ENCODE results near the gene THBD. TPM values are rescaled to one million over a fixed set of nuclear protein-coding genes. Genes with fewer than 3 reads are reported as not detected.

The THBD gene
- total and polyA plus RNA-seq, 2 experiments from 2014 or later, result 0.10 to 0.97 TPM

DNA sequence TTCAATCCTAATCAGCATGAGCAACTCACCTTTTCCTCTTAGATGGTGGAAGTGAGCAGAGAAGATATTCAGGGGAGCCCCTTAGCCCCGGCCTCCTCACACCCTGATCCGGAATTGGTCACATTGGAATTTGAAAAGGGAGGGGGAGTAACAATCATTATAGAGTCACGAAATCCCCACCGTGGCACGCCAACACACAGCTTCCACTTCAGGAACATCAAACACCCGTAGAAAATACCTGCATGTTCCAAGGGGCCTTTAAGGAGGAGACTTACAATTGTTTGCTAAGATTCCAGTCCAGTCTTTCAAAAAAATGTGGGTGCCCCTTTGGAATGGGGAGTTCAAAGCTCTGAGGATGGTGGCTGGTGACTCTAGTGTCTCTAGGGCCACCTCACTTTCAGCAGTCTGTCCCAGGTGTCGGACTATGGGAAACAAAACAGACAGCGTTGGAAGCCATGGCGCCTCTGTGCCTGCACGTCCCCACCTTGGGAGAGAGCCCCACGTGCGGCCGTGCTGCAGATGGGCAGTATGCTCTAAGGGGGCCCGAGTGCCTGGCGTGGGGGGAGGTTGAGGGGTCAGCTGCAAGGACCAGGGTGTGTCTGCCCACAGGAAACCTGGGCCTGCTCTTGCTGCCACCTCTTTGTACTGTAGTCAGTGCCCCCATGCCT is 34.2 kb upstream of the THBD start:
- H3K9me3 Mint-ChIP-seq, result no peaks in the 10 kb centered on the region
- Histone ChIP-seq H3K36me3 (ENCODE audit: insufficient read depth) (no peaks in the 10 kb centered on the region), H3K4me3 (no peak overlapping the region), H3K4me1 (ENCODE audit: insufficient read depth) (peaks cover 2% of the 10 kb centered on the region), H3K79me2 (replicated peaks; ENCODE audit: insufficient read depth) (no peaks in the 10 kb centered on the region), H3K9me2 (ENCODE audit: insufficient read depth) (no peaks in the 10 kb centered on the region), H3K27ac (ENCODE audit: low read depth) (no peak overlapping the region), H2AFZ (peak overlapping the region; percentile 33), H3F3A (replicated peaks; ENCODE audit: low read depth) (no peaks in the 10 kb centered on the region), H3K4me2 (no peak overlapping the region), H3K27me3 (ENCODE audit: insufficient read depth) (no peaks in the 10 kb centered on the region), H4K20me1 (replicated peaks; ENCODE audit: insufficient read depth) (no peaks in the 10 kb centered on the region)
- H3K27ac Mint-ChIP-seq, result no peak overlapping the region
- H3K4me3 Mint-ChIP-seq, result no peak overlapping the region
- no peaks in the 10 kb centered on the region for H3K36me3 Mint-ChIP-seq (ENCODE audit: low read depth)
- ATAC-seq (no peak), DNase-seq (ENCODE audit: low spot score) (no peak)
- peaks cover 8% of the 10 kb centered on the region for H3K27me3 Mint-ChIP-seq (ENCODE audit: insufficient read depth, low read depth, poor library complexity)
- H3K4me1 Mint-ChIP-seq, result peaks cover 29% of the 10 kb centered on the region
- TF ChIP-seq EZH2phosphoT487 (IDR thresholded peaks at IDR 0.05; ENCODE audit: unreplicated experiment) (no peak), CREB1 (CRISPR knock-in tag; IDR thresholded peaks at IDR 0.05; ENCODE audit: low read depth) (no peak), JUNB (IDR thresholded peaks at IDR 0.05; ENCODE audit: unreplicated experiment) (no peak), POLR2AphosphoS5 (IDR thresholded peaks at IDR 0.05; ENCODE audit: low read depth) (no peak), STAT1 (IDR thresholded peaks at IDR 0.05; ENCODE audit: unreplicated experiment) (no peak), ZNF114 (CRISPR knock-in tag; IDR thresholded peaks at IDR 0.05) (no peak), ZNF331 (CRISPR knock-in tag; IDR thresholded peaks at IDR 0.05; ENCODE audit: low read depth) (no peak), EZH2 (IDR thresholded peaks at IDR 0.05; ENCODE audit: low read depth, unreplicated experiment) (no peak), NANOG (IDR thresholded peaks at IDR 0.05; ENCODE audit: borderline replicate concordance) (no peak)
- TF ChIP-seq, protein P1, sequence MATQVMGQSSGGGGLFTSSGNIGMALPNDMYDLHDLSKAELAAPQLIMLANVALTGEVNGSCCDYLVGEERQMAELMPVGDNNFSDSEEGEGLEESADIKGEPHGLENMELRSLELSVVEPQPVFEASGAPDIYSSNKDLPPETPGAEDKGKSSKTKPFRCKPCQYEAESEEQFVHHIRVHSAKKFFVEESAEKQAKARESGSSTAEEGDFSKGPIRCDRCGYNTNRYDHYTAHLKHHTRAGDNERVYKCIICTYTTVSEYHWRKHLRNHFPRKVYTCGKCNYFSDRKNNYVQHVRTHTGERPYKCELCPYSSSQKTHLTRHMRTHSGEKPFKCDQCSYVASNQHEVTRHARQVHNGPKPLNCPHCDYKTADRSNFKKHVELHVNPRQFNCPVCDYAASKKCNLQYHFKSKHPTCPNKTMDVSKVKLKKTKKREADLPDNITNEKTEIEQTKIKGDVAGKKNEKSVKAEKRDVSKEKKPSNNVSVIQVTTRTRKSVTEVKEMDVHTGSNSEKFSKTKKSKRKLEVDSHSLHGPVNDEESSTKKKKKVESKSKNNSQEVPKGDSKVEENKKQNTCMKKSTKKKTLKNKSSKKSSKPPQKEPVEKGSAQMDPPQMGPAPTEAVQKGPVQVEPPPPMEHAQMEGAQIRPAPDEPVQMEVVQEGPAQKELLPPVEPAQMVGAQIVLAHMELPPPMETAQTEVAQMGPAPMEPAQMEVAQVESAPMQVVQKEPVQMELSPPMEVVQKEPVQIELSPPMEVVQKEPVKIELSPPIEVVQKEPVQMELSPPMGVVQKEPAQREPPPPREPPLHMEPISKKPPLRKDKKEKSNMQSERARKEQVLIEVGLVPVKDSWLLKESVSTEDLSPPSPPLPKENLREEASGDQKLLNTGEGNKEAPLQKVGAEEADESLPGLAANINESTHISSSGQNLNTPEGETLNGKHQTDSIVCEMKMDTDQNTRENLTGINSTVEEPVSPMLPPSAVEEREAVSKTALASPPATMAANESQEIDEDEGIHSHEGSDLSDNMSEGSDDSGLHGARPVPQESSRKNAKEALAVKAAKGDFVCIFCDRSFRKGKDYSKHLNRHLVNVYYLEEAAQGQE (IDR thresholded peaks at IDR 0.05; ENCODE audit: unreplicated experiment), result no peak
- TF ChIP-seq, protein P2, sequence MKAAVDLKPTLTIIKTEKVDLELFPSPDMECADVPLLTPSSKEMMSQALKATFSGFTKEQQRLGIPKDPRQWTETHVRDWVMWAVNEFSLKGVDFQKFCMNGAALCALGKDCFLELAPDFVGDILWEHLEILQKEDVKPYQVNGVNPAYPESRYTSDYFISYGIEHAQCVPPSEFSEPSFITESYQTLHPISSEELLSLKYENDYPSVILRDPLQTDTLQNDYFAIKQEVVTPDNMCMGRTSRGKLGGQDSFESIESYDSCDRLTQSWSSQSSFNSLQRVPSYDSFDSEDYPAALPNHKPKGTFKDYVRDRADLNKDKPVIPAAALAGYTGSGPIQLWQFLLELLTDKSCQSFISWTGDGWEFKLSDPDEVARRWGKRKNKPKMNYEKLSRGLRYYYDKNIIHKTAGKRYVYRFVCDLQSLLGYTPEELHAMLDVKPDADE (IDR thresholded peaks at IDR 0.05), result no peak
- TF ChIP-seq, protein P3, sequence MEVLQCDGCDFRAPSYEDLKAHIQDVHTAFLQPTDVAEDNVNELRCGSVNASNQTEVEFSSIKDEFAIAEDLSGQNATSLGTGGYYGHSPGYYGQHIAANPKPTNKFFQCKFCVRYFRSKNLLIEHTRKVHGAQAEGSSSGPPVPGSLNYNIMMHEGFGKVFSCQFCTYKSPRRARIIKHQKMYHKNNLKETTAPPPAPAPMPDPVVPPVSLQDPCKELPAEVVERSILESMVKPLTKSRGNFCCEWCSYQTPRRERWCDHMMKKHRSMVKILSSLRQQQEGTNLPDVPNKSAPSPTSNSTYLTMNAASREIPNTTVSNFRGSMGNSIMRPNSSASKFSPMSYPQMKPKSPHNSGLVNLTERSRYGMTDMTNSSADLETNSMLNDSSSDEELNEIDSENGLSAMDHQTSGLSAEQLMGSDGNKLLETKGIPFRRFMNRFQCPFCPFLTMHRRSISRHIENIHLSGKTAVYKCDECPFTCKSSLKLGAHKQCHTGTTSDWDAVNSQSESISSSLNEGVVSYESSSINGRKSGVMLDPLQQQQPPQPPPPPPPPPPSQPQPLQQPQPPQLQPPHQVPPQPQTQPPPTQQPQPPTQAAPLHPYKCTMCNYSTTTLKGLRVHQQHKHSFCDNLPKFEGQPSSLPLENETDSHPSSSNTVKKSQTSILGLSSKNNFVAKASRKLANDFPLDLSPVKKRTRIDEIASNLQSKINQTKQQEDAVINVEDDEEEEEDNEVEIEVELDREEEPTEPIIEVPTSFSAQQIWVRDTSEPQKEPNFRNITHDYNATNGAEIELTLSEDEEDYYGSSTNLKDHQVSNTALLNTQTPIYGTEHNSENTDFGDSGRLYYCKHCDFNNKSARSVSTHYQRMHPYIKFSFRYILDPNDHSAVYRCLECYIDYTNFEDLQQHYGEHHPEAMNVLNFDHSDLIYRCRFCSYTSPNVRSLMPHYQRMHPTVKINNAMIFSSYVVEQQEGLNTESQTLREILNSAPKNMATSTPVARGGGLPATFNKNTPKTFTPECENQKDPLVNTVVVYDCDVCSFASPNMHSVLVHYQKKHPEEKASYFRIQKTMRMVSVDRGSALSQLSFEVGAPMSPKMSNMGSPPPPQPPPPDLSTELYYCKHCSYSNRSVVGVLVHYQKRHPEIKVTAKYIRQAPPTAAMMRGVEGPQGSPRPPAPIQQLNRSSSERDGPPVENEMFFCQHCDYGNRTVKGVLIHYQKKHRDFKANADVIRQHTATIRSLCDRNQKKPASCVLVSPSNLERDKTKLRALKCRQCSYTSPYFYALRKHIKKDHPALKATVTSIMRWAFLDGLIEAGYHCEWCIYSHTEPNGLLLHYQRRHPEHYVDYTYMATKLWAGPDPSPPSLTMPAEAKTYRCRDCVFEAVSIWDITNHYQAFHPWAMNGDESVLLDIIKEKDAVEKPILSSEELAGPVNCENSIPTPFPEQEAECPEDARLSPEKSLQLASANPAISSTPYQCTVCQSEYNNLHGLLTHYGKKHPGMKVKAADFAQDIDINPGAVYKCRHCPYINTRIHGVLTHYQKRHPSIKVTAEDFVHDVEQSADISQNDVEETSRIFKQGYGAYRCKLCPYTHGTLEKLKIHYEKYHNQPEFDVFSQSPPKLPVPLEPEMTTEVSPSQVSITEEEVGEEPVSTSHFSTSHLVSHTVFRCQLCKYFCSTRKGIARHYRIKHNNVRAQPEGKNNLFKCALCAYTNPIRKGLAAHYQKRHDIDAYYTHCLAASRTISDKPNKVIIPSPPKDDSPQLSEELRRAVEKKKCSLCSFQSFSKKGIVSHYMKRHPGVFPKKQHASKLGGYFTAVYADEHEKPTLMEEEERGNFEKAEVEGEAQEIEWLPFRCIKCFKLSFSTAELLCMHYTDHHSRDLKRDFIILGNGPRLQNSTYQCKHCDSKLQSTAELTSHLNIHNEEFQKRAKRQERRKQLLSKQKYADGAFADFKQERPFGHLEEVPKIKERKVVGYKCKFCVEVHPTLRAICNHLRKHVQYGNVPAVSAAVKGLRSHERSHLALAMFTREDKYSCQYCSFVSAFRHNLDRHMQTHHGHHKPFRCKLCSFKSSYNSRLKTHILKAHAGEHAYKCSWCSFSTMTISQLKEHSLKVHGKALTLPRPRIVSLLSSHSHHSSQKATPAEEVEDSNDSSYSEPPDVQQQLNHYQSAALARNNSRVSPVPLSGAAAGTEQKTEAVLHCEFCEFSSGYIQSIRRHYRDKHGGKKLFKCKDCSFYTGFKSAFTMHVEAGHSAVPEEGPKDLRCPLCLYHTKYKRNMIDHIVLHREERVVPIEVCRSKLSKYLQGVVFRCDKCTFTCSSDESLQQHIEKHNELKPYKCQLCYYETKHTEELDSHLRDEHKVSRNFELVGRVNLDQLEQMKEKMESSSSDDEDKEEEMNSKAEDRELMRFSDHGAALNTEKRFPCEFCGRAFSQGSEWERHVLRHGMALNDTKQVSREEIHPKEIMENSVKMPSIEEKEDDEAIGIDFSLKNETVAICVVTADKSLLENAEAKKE (CRISPR knock-in tag; IDR thresholded peaks at IDR 0.05), result no peak
- TF ChIP-seq, protein P4, sequence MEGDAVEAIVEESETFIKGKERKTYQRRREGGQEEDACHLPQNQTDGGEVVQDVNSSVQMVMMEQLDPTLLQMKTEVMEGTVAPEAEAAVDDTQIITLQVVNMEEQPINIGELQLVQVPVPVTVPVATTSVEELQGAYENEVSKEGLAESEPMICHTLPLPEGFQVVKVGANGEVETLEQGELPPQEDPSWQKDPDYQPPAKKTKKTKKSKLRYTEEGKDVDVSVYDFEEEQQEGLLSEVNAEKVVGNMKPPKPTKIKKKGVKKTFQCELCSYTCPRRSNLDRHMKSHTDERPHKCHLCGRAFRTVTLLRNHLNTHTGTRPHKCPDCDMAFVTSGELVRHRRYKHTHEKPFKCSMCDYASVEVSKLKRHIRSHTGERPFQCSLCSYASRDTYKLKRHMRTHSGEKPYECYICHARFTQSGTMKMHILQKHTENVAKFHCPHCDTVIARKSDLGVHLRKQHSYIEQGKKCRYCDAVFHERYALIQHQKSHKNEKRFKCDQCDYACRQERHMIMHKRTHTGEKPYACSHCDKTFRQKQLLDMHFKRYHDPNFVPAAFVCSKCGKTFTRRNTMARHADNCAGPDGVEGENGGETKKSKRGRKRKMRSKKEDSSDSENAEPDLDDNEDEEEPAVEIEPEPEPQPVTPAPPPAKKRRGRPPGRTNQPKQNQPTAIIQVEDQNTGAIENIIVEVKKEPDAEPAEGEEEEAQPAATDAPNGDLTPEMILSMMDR (conservative IDR thresholded peaks at IDR 0.05; ENCODE audit: low read depth in 2 of 2), result no peak
